ENCODE data around the gene PAQR4.

PAQR4 gene

DNA sequence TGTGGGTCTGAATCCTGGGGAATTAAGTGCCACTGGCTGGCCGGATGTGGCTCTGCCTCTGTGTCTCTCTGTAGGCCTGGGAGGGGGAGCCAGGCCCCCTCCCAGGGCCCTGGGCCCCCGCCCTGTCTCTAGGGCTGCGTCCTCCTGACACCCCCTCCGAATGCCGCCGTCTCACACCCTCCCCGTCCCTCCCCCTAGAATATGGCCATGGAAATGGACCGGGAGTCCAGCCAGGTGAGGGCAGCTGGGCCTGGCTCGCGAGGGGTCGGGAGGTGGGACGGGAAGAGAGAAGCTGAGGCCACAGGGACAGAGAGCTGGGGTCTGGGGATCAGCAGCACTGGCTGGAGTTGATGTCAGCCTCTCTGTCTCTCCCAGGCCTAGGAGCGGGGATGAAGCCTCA is 27.1 kb downstream of the PAQR4 start:
- no peak for DNase-seq
- TF ChIP-seq, protein P1, sequence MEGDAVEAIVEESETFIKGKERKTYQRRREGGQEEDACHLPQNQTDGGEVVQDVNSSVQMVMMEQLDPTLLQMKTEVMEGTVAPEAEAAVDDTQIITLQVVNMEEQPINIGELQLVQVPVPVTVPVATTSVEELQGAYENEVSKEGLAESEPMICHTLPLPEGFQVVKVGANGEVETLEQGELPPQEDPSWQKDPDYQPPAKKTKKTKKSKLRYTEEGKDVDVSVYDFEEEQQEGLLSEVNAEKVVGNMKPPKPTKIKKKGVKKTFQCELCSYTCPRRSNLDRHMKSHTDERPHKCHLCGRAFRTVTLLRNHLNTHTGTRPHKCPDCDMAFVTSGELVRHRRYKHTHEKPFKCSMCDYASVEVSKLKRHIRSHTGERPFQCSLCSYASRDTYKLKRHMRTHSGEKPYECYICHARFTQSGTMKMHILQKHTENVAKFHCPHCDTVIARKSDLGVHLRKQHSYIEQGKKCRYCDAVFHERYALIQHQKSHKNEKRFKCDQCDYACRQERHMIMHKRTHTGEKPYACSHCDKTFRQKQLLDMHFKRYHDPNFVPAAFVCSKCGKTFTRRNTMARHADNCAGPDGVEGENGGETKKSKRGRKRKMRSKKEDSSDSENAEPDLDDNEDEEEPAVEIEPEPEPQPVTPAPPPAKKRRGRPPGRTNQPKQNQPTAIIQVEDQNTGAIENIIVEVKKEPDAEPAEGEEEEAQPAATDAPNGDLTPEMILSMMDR (IDR thresholded peaks at IDR 0.05; ENCODE audit: low read depth, low read length) = no peak
- H3K36me3 ChIP-seq = no peaks in the 10 kb centered on the region
- H3K4me3 ChIP-seq (ENCODE audit: low read depth, low read length) = no peak overlapping the region
- H3K9me3 ChIP-seq (ENCODE audit: severe bottlenecking) = no peaks in the 10 kb centered on the region
- H3K27me3 ChIP-seq (ENCODE audit: insufficient read depth, low read depth, severe bottlenecking) = no peaks in the 10 kb centered on the region
- H3K27ac ChIP-seq = no peak overlapping the region

GRCh38 chr16:2999929-3000328 is 30.8 kb downstream of the PAQR4 start:
- Histone ChIP-seq H3K9me3 (ENCODE audit: severe bottlenecking) (no peaks in the 10 kb centered on the region), H3K27me3 (ENCODE audit: insufficient read depth, low read depth, severe bottlenecking) (no peaks in the 10 kb centered on the region), H3K36me3 (no peaks in the 10 kb centered on the region), H3K27ac (no peak overlapping the region), H3K4me3 (ENCODE audit: low read depth, low read length) (no peak overlapping the region)
- TF ChIP-seq, protein P1 (IDR thresholded peaks at IDR 0.05; ENCODE audit: low read depth, low read length) = no peak
- DNase-seq = no peak

GRCh38 chr16:3000540-3000939 is 31.4 kb downstream of the PAQR4 start:
- Histone ChIP-seq H3K4me3 (ENCODE audit: low read depth, low read length) (no peak overlapping the region), H3K27ac (no peak overlapping the region), H3K27me3 (ENCODE audit: insufficient read depth, low read depth, severe bottlenecking) (no peaks in the 10 kb centered on the region), H3K36me3 (no peaks in the 10 kb centered on the region), H3K9me3 (ENCODE audit: severe bottlenecking) (no peaks in the 10 kb centered on the region)
- no peak for DNase-seq
- TF ChIP-seq, protein P1 (IDR thresholded peaks at IDR 0.05; ENCODE audit: low read depth, low read length) = no peak

DNA sequence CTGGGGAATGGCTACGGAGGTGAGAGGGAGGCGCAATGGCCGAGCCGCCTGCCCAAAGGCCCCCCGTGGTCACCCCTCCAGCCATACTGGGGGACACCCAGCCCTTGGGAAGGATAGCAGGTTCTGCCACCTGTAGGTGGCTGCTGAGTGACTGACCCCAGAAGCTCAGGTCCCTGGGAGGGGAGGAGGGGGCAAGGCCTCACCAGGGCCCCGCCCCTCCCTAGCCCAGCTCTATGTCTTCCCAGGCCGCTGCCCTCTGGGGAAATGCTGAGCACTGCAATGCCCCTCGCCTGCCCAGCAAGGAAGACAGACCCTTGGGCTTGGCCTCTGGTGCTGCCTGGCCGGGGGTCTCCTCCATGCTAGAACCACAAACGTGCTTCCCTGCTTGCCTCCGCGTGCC is 32.2 kb downstream of the PAQR4 start:
- Histone ChIP-seq H3K36me3 (no peaks in the 10 kb centered on the region), H3K27ac (no peak overlapping the region), H3K4me3 (ENCODE audit: low read depth, low read length) (no peak overlapping the region), H3K27me3 (ENCODE audit: insufficient read depth, low read depth, severe bottlenecking) (no peaks in the 10 kb centered on the region), H3K9me3 (ENCODE audit: severe bottlenecking) (no peaks in the 10 kb centered on the region)
- TF ChIP-seq, protein P1 (IDR thresholded peaks at IDR 0.05; ENCODE audit: low read depth, low read length) = 0 out of 2 replicates have a peak, but pooled peaks have one; percentile 15
- peak; percentile 42 for DNase-seq

- Histone ChIP-seq H3K27me3 (ENCODE audit: insufficient read depth, low read depth, severe bottlenecking) (no peaks in the 10 kb centered on the region), H3K9me3 (ENCODE audit: severe bottlenecking) (no peaks in the 10 kb centered on the region), H3K4me3 (ENCODE audit: low read depth, low read length) (no peak overlapping the region), H3K27ac (no peak overlapping the region), H3K36me3 (no peaks in the 10 kb centered on the region; the same call in 1 of the 2 replicates)
- peak; percentile 99 for DNase-seq
- TF ChIP-seq, protein P1 (IDR thresholded peaks at IDR 0.05; ENCODE audit: low read depth, low read length) = peak; percentile 61
These were observed 34.6 kb downstream of the PAQR4 start for GRCh38 chr16:3003582-3004270.

DNA sequence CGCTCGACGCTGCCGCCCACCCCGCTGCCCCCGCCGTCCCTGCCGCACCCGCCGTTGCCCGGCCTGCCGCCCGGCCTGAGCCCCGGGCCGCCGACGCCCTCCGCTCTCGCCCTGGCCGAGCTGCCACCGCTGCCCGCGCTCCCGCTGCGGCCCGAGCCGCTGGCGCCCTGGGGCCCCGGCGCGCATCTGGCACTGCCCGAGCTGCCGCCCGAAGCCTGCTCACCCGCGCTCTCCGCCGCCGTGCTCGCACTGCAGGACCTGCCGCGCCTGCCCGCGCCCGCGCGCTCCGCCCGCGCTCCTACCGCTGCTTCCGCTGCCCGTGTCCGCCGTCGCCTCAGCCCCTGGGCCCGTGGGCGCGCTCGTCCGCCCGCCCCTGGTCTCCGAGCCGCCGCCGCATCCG is 35.2 kb downstream of the PAQR4 start:
- Histone ChIP-seq H3K27me3 (ENCODE audit: insufficient read depth, low read depth, severe bottlenecking) (no peaks in the 10 kb centered on the region), H3K9me3 (ENCODE audit: severe bottlenecking) (no peaks in the 10 kb centered on the region), H3K27ac (no peak overlapping the region), H3K4me3 (ENCODE audit: low read depth, low read length) (no peak overlapping the region), H3K36me3 (no peaks in the 10 kb centered on the region; the same call in 1 of the 2 replicates)
- TF ChIP-seq, protein P1 (IDR thresholded peaks at IDR 0.05; ENCODE audit: low read depth, low read length) = no peak
- no peak for DNase-seq
